Glutamatergic neuron (in vitro differentiated cells): ENCODE data around the gene CDK6. TPM values are rescaled to one million over a fixed set of nuclear protein-coding genes. Genes with fewer than 3 reads are reported as not detected.

Experiments
- DNase-seq: peaks from one replicate; pipeline ENCODE4 v3.0.0; 2022
- H3K27ac Mint-ChIP-seq: one replicate; pipeline ENCODE4 v1.8.0; 2020; ENCODE audit warnings: mild to moderate bottlenecking, mixed read lengths, inconsistent platforms; ENCODE audit not compliant: unreplicated experiment
- H3K27me3 Mint-ChIP-seq: one replicate; pipeline ENCODE4 v1.8.0; 2020; ENCODE audit warnings: mild to moderate bottlenecking, moderate library complexity, mixed read lengths, inconsistent platforms; ENCODE audit not compliant: unreplicated experiment
- H3K36me3 Mint-ChIP-seq: one replicate; pipeline ENCODE4 v1.8.0; 2020; ENCODE audit warnings: mild to moderate bottlenecking, mixed read lengths, inconsistent platforms; ENCODE audit not compliant: unreplicated experiment
- H3K4me1 Mint-ChIP-seq: one replicate; pipeline ENCODE4 v1.8.0; 2020; ENCODE audit warnings: mild to moderate bottlenecking, low read depth, mixed read lengths, inconsistent platforms; ENCODE audit not compliant: unreplicated experiment
- H3K4me3 Mint-ChIP-seq: one replicate; pipeline ENCODE4 v1.8.0; 2020; ENCODE audit warnings: mild to moderate bottlenecking, mixed read lengths, inconsistent platforms; ENCODE audit not compliant: unreplicated experiment
- H3K9me3 Mint-ChIP-seq: one replicate; pipeline ENCODE4 v1.8.0; 2020; ENCODE audit warnings: mild to moderate bottlenecking, moderate library complexity, mixed read lengths, inconsistent platforms; ENCODE audit not compliant: unreplicated experiment
- CTCF ChIP-seq: fragments of 200-600 bp; sonication (generic); IDR thresholded peaks from one replicate; pipeline ENCODE4 v1.5.0; 2021; ENCODE audit not compliant: partially characterized antibody, unreplicated experiment
- total RNA-seq: library from RNA; stranded (reverse); fragmentation: NEBNext Ultra II Directional; extraction: Animal tissue kit (Norgen Biotek cat#: 25700); gene quantifications from one replicate; pipeline ENCODE4 v1.2.1, GENCODE V29; 2021; ENCODE audit not compliant: unreplicated experiment

The CDK6 gene
- total RNA-seq, 1 donor from 2014 or later = 111 TPM

GRCh38 chr7:92716825-92717580, 119.4 kb downstream of the CDK6 start:
- H3K4me3 Mint-ChIP-seq = no peak overlapping the region
- peaks cover 22% of the 10 kb centered on the region for H3K4me1 Mint-ChIP-seq
- no peak for TF ChIP-seq CTCF
- H3K27ac Mint-ChIP-seq = no peak overlapping the region
- H3K9me3 Mint-ChIP-seq = no peaks in the 10 kb centered on the region
- no peaks in the 10 kb centered on the region for H3K36me3 Mint-ChIP-seq
- peaks cover 4% of the 10 kb centered on the region for H3K27me3 Mint-ChIP-seq
- no peak for DNase-seq

- DNase-seq = no peak
- H3K4me3 Mint-ChIP-seq = no peak overlapping the region
- H3K4me1 Mint-ChIP-seq = peaks cover 18% of the 10 kb centered on the region
- TF ChIP-seq CTCF = no peak
- H3K27ac Mint-ChIP-seq = no peak overlapping the region
- H3K27me3 Mint-ChIP-seq = peaks cover 4% of the 10 kb centered on the region
- no peaks in the 10 kb centered on the region for H3K9me3 Mint-ChIP-seq
- no peaks in the 10 kb centered on the region for H3K36me3 Mint-ChIP-seq
Measured at GRCh38 chr7:92715963-92716362, 120.4 kb downstream of the CDK6 start.

- no peak for TF ChIP-seq CTCF
- H3K9me3 Mint-ChIP-seq = no peaks in the 10 kb centered on the region
- peaks cover 2% of the 10 kb centered on the region for H3K27me3 Mint-ChIP-seq
- peaks cover 19% of the 10 kb centered on the region for H3K4me1 Mint-ChIP-seq
- DNase-seq = no peak
- no peaks in the 10 kb centered on the region for H3K36me3 Mint-ChIP-seq
- no peak overlapping the region for H3K4me3 Mint-ChIP-seq
- H3K27ac Mint-ChIP-seq = no peak overlapping the region
Measured at GRCh38 chr7:92714767-92715166, 121.6 kb downstream of the CDK6 start.

- no peaks in the 10 kb centered on the region for H3K36me3 Mint-ChIP-seq
- H3K27ac Mint-ChIP-seq = no peak overlapping the region
- H3K4me1 Mint-ChIP-seq = peaks cover 19% of the 10 kb centered on the region
- H3K9me3 Mint-ChIP-seq = no peaks in the 10 kb centered on the region
- DNase-seq = no peak
- no peak overlapping the region for H3K4me3 Mint-ChIP-seq
- TF ChIP-seq CTCF = no peak
- peaks cover 2% of the 10 kb centered on the region for H3K27me3 Mint-ChIP-seq
Measured at GRCh38 chr7:92714280-92714679, 122.1 kb downstream of the CDK6 start.

- peaks cover 13% of the 10 kb centered on the region for H3K4me1 Mint-ChIP-seq
Measured at GRCh38 chr7:92709912-92710311, 126.5 kb downstream of the CDK6 start.

More at GRCh38 chr7:92709912-92710311, 126.5 kb downstream of the CDK6 start:
- Mint-ChIP-seq H3K36me3 (peaks cover 6% of the 10 kb centered on the region), H3K27me3 (peaks cover 2% of the 10 kb centered on the region), H3K27ac (no peak overlapping the region), H3K4me3 (no peak overlapping the region), H3K9me3 (no peaks in the 10 kb centered on the region)
- no peak for DNase-seq
- TF ChIP-seq CTCF = no peak
